ENCODE results near the gene TIMM13.
A peak's percentile ranks its signal among the peaks of the same experiment; 100 is the strongest.
"Not testable (repeated sequence)": the region's sequence is repeated elsewhere in the genome, so short reads cannot be mapped to it uniquely, and the experiment has no call there.

TIMM13 gene

DNA sequence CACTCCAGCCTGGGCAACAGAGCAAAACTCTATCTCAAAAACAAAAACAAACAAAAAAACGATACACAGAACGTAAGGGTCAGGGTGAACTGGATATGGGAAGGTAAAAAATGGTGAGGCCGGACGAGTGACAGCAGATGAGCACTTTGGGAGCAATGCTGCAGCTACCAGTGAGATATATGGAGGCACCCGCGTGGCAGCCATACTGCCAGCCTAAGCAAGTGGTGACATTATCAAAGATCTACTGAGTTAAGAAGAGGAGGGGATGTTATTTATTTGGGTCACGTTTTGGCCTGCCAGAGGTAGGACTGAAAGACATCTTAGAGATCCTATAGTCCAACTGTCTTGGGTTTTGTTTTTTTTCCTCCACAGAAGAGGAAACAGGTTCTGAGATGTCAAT lies 14.2 kb downstream of the TIMM13 start:
- DNase-seq, result no peak

- no peak for DNase-seq
Measured at GRCh38 chr19:2412449-2412848, 14.9 kb downstream of the TIMM13 start.

GRCh38 chr19:2411709-2412108 lies 15.7 kb downstream of the TIMM13 start:
- DNase-seq, result no peak

DNA sequence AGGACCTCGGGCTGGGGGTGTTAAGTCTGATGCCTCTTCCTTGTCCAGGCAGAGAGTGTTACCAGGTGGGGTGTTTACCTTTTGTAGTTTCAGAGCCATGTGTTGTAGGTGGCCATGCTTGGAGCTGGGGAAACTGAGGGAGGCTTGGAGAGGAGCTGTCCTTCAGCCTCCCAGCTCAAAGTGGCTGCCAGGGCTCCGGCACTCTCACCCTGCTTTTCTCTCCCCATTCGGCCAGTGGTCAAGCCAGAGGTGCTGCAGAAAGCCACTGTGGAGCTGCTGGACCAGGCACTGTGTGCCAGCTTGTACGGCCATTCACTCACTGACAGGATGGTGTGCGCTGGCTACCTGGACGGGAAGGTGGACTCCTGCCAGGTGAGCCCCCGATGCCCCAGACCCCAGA lies 17.4 kb downstream of the TIMM13 start:
- no peak for DNase-seq

DNA sequence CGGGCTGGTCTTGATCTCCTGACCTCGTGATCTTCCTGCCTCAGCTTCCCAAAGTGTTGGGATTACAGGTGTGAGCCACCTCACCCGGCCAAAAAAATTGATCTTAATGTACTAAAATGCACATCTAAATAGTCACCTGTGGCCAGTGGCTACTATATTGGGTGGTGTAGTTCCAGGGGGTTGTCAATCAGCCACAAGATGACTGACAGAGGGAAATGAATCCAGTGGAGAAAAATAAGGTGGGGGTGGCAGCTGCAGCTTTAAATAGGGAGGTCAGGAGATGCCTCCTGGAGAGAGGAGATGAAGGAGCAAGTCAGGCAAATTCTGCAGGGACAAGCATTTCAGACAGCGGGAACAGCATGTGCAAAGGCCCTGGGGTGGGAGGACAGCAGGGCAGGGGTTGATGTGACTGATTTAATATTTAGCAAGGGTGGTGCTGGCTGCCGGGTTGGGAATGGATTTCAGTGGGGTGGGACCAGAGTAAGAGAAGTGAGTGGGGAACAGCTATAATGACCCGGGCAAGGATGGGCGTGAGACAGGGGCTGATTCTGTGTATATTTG lies 18.0 kb downstream of the TIMM13 start:
- no peak for DNase-seq

DNA sequence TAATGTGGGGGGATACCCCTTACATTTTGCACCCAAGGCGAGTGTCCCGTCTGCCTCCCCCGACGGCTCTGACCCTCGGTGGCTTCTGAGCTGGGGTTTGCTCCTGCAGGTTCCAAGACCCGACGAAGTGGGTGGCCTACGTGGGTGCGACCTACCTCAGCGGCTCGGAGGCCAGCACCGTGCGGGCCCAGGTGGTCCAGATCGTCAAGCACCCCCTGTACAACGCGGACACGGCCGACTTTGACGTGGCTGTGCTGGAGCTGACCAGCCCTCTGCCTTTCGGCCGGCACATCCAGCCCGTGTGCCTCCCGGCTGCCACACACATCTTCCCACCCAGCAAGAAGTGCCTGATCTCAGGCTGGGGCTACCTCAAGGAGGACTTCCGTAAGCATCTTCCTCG lies 19.1 kb downstream of the TIMM13 start:
- DNase-seq, result no peak

DNA sequence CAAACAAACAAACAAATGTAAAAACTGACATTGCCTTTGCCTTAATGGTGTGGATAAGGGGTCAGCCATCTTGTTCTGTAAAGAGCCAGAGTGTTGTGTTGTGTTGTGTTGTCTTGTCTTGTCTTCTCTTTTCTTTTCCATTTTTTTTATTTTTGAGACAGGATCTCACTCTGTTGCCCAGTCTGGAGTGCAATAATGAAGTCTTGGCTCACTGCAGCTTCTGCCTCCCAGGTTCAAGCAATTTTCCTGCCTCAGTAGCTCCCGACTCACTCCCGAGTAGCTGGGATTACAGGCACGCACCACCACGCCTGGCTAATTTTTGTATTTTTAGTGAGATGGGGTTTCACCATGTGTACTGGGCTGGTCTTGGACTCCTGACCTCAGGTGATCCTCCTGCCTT lies 27.8 kb downstream of the TIMM13 start:
- DNase-seq, result no peak

DNA sequence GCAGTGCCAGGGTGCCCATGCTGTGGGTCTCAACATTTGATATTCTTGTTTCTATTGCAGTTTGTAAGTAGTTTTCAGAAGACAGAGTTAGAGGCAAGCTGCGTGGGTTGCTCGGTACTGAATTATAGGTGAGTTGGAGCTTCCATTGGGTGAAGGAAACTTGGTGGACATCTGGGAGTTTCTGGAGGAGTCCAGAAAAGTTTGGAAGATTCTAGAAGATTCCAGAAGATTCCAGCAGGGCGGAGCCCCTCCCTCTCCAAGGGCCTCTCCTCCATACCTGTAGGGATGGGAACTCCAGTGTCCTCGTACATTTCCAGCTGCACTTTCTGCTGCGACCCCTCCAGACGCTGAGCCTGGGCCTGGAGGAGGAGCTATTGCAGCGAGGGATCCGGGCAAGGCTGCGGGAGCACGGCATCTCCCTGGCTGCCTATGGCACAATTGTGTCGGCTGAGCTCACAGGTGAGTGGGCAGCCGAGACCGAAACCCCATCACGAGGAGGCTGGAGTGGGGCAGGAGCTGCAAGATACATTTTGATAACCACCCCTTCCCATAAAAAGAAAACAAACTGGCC lies 28.6 kb downstream of the TIMM13 start:
- no peak for DNase-seq

DNA sequence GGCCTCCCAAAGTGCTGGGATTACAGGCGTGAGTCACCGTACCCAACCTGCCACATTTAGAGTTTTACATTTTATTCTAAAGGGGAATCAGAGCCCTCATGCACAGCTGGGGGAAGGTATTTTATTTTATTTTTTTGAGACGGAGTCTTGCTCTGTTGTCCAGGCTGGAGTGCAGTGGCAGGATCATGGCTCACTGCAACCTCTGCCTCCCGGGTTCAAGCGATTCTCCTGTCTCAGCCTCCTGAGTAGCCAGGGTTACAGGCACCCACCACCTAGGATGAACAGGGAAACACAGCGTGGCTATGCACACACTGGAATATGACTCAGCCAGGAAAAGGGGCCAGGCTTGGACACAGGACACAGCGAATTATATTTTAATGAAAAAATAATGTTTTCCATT lies 30.2 kb downstream of the TIMM13 start:
- not testable (repeated sequence) for DNase-seq

DNA sequence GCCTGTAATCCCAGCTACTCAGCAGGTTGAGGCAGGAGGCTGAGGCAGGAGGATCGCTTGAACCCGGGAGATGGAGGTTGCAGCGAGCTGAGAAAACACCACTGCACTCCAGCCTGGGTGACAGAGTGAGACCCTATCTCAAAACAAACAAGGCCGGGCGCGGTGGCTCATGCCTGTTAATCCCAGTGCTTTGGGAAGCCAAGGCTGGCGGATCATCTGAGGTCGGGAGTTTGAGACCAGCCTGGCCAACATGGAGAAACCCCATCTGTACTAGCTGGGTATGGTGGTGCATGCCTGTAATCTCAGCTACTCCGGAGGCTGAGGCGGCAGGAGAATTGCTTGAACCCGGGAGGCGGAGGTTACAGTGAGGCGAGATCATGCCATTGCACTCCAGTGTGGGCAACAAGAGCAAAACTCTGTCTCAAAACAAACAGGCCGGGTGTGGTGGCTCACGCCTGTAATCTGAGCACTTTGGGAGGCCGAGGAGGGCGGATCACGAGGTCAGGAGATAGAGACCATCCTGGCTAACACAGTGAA lies 32.0 kb downstream of the TIMM13 start:
- DNase-seq, result not testable (repeated sequence)

DNA sequence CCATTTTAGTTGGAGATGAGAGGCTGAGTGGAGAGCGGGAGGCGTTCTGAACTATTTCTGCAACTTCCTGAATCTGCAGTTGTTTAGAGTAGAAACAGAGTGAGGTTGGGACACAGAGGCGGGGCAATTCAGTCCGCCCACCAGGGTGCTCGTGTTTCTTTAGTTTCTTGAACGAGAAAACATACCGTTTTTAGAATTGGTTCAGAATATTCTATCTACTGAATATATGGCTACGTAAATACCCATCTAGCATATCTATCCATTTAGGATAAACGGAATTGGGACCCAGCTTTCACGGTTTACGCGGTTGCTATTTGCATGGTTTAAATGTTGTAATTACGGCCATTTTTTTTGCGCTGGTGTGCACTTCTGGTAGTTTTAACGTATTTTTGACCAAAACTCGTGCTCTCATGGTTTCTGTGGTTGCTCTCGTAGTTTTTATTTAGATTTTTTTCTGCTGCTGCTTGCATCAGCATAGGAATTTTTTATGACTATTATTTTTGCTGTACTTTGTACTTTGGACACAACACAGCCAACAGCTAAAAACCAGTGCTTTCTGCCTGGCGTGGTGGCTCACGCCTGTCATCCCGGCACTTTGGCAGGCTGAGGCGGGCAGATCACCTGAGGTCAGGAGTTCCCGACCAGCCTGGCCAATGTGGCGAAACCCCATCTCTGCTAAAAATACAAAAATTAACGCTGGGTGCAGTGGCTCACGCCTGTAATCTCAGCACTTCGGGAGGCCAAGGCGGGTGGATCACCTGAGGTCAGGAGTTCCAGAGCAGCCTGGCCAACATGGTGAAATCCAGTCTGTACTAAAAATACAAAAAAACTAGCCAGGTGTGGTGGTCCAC lies 32.7 kb downstream of the TIMM13 start:
- no peak for DNase-seq

- DNase-seq, result no peak
Measured at GRCh38 chr19:2394054-2394441, 33.3 kb downstream of the TIMM13 start.

DNA sequence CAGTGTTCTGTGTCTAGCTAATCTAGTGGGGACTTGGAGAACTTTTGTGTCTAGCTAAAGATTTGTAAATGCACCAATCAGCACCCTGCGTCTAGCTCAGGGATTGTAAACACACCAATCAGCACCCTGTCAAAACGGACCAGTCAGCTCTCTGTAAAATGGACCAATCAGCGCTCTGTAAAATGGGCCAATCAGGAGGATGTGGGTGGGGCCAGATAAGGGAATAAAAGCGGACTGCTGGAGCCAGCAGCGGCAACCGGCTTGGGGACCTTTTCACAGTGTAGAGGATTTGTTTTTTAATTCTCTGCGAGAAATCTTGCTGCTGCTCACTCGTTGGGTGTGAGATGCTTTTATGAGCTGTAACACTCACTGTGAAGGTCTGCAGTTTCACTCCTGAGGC lies 34.5 kb downstream of the TIMM13 start:
- not testable (repeated sequence) for DNase-seq

DNA sequence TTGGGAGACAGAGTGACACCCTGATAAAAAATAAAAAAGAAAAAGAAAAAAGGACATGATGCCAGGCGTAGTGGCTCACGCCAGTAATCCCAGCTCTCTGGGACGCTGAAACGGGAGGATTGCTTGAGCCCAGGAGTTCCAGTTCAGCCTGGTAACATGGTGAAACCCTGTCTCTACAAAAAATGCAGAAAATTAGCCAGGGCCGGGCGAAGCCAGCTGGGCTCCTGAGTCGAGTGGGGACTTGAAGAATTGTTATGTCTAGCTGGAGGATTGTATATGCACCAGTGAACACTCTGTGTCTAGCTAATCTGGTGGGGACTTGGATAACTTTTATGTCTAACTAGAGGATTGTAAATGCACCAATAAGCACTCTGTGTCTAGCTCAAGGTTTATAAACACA lies 35.0 kb downstream of the TIMM13 start:
- no peak for DNase-seq

DNA sequence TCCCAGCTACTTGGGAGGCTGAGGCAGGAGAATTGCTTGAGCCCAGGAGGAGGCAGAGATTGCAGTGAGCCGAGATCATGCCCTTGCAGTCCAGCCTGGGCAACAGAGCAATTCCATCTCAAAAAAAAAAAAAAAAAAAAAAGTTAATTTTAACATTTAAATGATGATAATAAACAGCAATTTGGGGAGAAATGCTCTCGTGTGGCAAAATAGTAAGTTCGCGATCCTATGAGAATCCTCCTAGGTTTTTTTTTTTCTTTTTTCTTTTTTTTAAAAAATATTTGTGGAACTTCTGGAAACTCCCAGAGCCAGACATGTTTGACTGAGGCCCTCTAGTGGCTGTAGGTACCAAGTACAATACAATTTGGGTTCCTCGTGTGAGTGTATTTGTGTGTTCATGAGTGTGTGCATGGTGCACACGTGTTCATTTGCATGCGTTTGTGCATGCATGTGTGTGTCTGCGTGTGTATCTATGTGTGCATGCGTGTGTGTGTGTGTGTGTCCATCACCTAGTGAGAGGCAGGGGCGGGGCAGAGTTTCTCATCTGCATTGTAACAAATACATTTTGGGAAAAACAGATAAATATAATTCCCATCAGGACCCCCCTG lies 36.2 kb downstream of the TIMM13 start:
- peak; percentile 17 to 33 for DNase-seq

- no peak for DNase-seq
Measured at GRCh38 chr19:2389594-2389993, 37.8 kb downstream of the TIMM13 start.

- DNase-seq, result no peak
Measured at GRCh38 chr19:2387367-2388288, 39.8 kb downstream of the TIMM13 start.

DNA sequence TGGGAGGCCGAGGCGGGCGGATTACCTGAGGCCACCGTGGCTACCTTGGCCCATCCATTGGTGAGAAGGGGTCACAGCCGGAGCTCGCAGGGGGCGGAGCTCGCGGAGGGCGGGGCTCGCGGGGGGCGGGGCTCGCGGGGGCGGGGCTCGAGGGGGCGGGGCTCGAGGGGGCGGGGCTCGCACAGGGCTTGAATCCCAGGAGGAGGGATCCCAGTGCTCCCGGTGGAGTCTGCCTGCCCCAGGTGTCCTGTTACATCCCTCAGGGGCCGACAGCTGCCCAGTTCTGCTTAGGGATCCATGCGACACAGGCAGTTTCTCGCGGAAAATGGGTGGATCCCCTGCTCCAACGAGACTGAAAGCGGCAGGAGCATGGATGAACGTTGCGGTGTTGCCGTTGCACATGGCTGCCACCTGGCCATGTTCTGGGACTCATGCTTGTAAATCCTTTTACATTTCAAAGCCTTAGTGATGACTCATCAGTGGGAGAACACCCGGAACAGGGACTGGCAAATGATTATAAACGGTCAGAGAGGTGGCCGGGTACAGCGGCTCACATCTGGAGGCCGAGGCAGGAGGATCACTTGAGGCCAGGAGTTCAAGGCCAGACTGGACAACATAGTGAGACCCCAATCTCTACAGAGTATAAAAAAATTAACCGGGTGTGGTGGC lies 42.2 kb downstream of the TIMM13 start:
- no peak for DNase-seq

GRCh38 chr19:2382530-2383222 lies 44.7 kb downstream of the TIMM13 start:
- DNase-seq, result no peak

DNA sequence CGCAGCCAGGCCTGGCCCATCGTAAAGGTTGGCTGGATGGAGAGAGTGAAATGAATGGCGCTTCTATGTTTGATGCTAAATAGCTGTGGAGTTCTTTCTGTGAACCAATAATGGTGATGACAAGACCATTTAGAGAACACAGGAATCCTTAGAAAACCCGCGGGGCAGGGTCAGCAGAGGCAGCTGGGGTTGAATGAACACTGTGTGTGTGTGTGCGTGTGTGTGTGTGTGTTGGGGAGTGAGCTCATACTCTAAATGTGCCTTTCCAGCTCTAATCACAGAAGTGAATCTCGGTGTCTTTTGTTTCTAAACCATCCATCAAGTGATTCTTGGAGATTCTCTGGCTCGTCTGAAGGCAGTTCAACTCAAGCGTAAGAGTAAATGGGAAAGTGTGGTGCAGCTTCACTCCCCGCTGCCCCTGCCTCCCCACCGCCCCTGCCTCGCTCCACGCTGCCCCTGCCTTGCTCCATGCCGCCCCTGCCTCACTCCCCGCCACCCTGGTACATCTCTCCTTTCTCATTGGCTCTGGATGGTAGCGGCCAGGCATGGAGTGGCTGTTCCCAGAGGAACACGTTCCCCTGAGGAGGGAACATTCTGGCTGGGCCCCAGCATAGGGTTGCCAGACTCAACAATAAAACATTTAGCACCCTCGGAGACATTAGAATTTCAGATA lies 46.1 kb downstream of the TIMM13 start:
- no peak for DNase-seq

- DNase-seq, result no peak
Measured at GRCh38 chr19:2380567-2380966, 46.8 kb downstream of the TIMM13 start.

Data from activated CD4-positive, alpha-beta T cell treated with anti-CD3 and anti-CD28 coated beads, Interleukin-2, amount 50 U/mL, for 4 hours (primary cell).